NCI-H510A treated with DMSO at 0.1 percent for 48 hours (cell line): ENCODE data around the gene TTYH2.
A peak's percentile ranks its signal among the peaks of the same experiment; 100 is the strongest.
"Not testable (repeated sequence)": the region's sequence is repeated elsewhere in the genome, so short reads cannot be mapped to it uniquely, and the experiment has no call there.

Experiments used
- DNase-seq: peaks from one replicate; lab custom pipeline; 2025; lab: John Stamatoyannopoulos, UW

TTYH2 gene

DNA sequence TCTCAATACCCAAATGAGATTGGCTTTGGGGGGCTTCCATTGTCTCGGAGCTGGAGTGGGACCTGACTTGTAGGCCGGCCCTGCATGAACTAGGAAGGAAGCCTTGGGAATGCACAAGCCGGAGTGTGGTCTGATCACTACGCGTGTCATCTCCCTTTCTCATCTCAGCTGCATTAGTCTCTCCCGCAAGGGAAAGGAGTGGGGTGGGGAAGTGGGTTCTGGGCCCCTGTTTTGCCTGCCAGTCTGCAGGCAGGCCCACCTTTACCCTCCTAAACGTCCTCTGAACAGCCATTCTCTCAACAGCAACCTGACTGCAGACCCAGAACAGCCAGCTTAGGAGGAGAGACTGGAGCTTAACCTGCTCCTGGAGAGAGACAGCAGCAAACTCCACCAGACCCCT is 49.2 kb downstream of the TTYH2 start:
- no peak for DNase-seq

DNA sequence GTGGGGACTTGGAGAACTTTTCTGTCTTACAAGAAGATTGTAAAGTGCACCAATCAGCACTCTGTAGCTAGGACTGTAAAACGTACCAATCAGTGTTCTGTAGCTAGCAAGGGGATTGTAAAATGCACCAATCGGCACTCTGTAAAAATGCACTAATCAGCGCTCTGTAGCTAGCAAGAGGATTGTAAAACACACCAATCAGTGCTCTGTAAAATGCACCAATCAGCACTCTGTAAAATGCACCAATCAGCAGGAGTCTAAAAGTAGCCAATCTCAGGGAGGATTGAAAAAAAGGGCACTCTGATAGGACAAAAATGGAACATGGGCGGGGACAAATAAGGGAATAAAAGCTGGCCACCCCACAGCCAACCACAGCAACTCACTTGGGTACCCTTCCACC is 53.7 kb downstream of the TTYH2 start:
- DNase-seq: not testable (repeated sequence)

DNA sequence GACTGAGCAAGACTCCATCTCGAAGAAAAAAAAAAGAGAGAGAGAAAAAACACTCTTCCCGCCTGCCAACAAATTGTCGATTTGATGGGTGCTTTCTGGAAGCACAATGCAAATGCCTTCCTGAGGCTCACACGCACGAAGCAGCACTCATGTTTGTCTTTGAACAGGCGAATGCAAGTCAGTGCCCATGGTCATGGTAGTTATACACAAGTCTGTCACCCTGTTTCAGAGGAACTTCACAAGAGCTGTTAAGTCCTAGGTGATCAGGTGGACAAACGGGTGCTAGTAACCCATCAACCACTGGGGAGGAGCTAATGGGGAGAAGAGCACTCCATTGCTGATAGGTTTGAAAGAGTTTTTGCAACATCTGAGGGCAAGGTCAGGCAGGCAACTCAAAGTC is 54.2 kb downstream of the TTYH2 start:
- no peak for DNase-seq

DNA sequence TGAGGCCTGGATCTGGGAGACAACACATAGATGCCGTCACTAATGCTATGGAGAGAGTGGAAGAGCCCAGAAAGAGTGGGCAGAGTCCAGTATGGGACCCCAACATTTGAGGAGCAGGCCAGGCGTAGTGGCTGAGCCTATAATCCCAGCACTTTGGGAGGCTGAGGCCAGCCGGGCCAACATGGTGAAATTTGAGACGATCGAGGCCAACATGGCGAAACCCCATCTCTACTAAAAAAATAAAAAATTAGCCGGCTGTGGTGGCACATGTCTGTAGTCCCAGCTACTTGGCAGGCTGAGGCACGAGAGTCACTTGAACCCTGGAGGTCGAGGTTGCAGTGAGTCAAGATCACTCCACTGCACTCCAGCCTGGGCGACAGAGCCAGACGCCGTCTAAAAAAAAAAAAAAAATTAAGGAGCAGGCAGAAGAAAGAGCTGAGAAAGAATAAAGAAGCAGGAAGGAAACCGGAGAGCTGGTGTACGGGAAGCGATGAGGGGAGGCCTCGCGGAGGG is 54.7 kb downstream of the TTYH2 start:
- DNase-seq: no peak

DNA sequence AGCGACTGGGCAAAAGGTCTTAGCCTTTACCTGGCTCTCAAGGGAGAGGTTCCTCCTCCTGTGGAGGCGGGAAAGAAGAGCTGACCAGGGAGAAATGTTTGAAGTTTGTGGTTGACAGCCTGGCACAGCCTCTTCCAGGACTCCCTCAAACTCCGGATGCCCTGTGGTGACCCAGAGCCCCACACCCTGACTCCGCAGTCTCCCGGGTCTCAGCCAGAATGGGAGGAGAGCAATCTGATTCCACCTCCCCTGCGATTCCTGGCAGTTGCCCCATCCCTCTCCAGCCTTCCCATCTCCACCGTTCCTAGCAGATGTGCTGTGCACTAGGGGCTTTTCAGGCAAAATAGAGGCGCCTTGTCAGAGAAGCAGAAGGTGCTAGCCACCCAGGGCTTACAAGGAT is 55.2 kb downstream of the TTYH2 start:
- DNase-seq: no peak

- DNase-seq: no peak
Observed at GRCh38 chr17:74270333-74270732, 57.0 kb downstream of the TTYH2 start.

- no peak for DNase-seq
Observed at GRCh38 chr17:74271281-74271680, 57.9 kb downstream of the TTYH2 start.

DNA sequence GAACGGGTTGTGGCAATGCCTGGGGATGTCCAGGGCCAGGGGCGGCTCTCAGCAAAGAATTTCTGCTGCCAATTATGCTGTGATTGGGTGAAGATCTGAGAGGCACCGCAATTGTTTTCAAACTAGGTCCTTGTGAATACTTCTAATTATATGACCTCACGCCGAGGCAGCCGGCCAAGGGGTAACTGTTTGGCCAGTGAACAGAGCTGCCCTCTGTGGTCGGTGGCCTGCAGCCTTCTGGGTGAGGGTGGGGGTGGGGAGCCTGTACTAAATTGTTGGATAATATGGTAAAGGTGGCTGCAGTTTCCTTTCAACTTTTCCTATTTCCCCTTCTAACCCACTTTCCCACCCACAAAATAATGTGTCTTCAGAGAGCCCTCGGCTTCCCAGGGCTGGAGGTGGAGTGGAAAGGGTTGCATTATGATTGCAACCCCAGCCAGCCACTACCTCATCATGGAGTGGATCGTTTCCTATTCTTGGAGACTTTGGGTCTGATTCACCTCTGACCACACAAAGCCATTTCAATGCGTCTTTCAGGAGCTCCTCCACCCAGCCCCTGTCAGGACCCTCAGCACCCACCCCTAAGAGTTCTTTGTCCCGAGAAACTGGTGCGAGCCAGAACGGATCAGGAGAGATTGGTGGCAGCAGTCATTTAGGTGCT is 58.7 kb downstream of the TTYH2 start:
- no peak for DNase-seq

DNA sequence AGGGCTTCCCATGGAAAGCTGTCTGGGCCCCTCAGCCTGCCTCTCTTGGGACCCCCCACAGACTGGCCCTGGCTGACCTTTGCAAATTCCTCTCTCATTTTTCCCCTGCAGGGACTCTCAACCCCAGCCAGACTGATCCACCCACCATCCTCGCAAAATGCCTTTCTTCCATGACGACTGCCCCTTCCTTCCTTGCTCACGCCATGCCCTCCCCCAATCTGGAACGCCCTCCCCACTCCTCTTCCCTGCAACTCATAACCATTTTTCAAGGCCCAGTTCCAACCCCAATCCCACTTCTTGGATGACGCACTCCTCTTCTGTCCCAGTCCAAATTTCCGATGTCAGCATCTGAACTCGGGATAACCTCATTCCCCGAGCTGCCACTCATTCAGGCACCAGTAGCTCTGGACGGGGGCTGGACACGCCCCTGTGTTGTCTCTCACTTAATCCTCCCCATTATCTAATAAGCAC is 59.4 kb downstream of the TTYH2 start:
- no peak for DNase-seq

- peak; percentile 33 for DNase-seq
Observed at GRCh38 chr17:74274060-74274708, 60.8 kb downstream of the TTYH2 start, which contains the start of gene DNAI2. Gene DNAI2 (plus strand): TSS chr17:74274234. CDS start chr17:74281818, 7,584 bp downstream.

DNA sequence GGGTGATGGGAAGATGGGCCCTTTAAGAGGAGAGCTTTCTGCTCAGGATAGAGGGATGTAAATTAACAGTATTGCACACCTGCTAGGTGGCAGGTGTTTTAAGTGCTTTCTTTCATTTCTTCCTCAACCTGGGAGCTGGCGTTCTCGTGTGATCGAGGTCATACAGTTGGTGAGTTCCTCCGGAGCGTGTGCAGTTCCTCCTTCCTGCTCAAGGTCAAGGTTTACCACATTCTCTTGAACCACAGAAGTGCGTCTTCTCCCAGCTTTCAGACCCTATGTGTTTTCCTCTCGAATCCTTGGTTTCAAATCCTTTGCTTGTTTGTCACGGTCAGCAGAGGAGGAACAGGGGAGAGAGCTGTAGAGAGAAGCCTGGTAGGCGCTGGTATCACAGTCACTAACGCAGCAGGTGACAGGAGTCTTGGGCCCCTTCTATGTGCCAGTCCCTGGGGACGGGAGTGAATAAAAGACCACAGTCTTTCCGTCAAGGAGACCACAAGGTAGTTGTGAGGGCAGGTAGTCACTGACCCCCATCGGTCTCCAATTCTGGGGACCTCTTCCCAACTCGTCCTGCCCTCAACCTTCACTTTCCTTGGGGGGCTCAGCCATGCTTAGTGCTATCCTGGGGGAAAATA is 61.5 kb downstream of the TTYH2 start:
- peak; percentile 67 for DNase-seq

DNA sequence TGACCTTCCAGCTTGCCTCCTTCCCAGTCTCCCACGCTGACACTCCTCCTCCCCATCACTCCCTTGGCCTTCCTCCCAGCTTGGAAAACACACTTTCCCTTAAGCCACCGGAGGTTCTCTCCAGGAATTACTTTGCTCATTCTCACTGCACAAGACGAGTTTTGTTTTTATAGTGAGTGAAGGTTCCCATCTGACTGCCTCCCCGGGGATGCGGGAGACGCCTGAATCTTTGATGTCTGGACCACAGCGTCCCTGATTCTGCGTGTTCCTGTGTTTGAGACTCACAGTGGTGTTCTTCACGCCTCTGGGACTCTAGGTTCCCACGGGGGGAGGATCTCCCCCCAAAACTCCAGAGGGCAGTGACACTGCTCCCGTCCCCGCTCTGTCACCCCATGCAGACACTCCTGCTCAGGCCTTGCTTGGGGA is 62.7 kb downstream of the TTYH2 start:
- DNase-seq: no peak

DNA sequence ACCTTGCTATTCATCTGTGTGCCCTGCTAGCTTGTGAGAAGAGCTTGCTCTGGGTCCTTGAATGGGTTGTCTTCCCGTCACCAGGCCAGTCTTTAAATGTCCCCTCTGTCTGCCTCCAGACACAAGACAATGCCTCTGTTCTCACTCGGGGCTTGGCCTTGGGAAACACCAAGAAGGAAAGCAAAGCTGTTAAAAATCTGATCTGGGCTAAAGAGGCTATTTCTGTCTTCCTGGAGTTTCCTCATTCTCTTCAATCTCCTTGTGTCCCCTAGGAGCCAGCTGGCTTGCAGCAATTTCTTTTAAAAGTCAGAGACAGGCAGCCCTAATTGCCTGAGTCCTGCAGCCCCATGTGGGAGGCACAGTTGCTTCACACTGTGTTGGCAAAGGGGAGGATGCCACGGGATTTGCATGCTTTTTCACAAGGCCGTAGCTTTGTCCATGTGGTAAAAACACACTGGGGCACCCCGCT is 63.2 kb downstream of the TTYH2 start:
- no peak for DNase-seq

- no peak for DNase-seq
Observed at GRCh38 chr17:74277935-74278334, 64.6 kb downstream of the TTYH2 start.

- not testable (repeated sequence) for DNase-seq
Observed at GRCh38 chr17:74279617-74280016, 66.2 kb downstream of the TTYH2 start.

GRCh38 chr17:74280093-74280513 is 66.7 kb downstream of the TTYH2 start:
- DNase-seq: no peak

- DNase-seq: no peak
Observed at GRCh38 chr17:74281799-74282198, 68.4 kb downstream of the TTYH2 start.

DNA sequence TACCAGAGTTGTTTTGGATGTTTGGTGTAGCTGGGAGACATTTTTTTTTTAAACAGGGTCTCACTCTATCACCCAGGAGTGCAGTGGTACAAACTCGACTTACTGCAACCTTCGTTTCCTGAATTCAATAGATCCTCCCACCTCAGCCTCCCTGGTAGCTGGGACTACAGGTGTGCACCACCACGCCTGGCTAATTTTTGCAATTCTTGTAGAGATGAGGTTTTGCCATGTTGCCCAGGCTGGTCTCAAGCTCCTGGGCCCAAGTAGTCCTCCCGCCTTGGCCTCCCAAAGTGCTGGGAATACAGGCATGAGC is 68.9 kb downstream of the TTYH2 start:
- DNase-seq: not testable (repeated sequence)

GRCh38 chr17:74282587-74283370 is 69.4 kb downstream of the TTYH2 start:
- DNase-seq: no peak

DNA sequence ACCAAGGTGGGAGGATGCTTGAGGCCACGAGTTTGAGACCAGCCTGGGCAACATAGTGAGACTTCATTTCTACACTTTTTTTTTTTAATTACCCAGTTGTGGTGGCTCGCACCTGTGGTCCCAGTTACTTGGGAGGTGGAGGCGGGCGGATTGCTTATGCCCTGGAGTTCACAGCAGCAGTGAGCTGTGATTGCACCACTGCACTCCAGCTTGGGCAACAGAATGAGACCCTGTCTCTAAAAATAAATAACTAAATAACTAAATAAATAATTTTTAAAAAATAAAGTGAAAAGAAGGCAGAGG is 70.0 kb downstream of the TTYH2 start:
- no peak for DNase-seq

DNA sequence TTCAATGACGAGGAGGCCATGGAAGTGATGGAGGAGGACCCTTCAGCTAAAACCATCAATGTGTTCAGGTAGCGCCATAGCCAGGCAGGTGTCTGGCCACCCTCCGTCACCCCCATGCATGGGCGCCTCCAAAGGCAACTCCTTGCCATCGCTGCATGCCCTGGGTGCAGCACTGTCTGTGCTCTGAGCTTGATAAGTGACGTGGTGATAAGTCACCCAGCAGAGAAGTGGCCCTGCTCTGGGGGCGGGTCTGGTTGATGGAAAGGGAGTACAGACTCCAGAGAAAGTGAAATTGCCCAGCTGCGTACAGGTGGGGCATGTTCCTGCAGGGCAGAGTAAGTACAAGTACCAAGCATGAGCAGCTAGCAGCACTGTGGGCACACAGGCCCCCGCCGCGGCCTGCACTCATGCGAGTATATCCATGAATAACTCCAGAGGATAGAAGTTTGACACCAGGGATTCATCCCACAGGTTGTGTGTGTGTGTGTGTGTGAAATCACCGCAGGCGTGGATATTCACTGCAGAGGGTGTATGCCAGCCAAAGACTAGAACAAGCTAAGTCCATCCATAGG is 73.7 kb downstream of the TTYH2 start:
- no peak for DNase-seq

GRCh38 chr17:74288785-74289184 is 75.4 kb downstream of the TTYH2 start:
- DNase-seq: no peak
